Uterine smooth muscle cell (primary cell): ENCODE data around the gene IKBKE. TPM values are rescaled to one million over a fixed set of nuclear protein-coding genes. Genes with fewer than 3 reads are reported as not detected.

Experiments
- total RNA-seq: library from RNA; depleted of rRNA; stranded (reverse); fragments of >200 nt; gene quantifications from 2 replicates; pipeline ENCODE4 v1.2.3, GENCODE V29; 2014

IKBKE gene
- 11.4 and 14.3 TPM in 2 replicates for total RNA-seq

GRCh38 chr1:206469933-206470691, at the start of gene IKBKE:
Gene IKBKE (plus strand): TSS chr1:206470476. CDS start chr1:206473228, 2,752 bp downstream.

GRCh38 chr1:206507284-206508129, 37.2 kb downstream of the IKBKE start, which contains the start of gene RASSF5:
Gene RASSF5 (plus strand): TSS chr1:206507531. CDS start chr1:206507603, 72 bp downstream.

Other genes with a start within 250 kb of the IKBKE start
- gene RASSF5, start 37.1 kb downstream of the IKBKE start, total RNA-seq: 0.11 and 0.50 TPM in 2 replicates
- 47.9 and 51.2 TPM in 2 replicates for gene EIF2D, start 142.0 kb downstream of the IKBKE start, total RNA-seq
- gene DYRK3, start 165.1 kb downstream of the IKBKE start, total RNA-seq: 62.2 and 84.9 TPM in 2 replicates
- 30.2 and 30.4 TPM in 2 replicates for gene MAPKAPK2, start 214.4 kb downstream of the IKBKE start, total RNA-seq